Measurements from ENCODE around the gene KHK.

- TF ChIP-seq CTCF (IDR thresholded peaks at IDR 0.05; ENCODE audit: low read depth, low read length) = no peak
- no peak for TF ChIP-seq EZH2phosphoT487 (IDR thresholded peaks at IDR 0.05; ENCODE audit: low read depth)
Observed at GRCh38 chr2:27042985-27043634, 43.5 kb upstream of the KHK start.
